ENCODE data around the gene GALM. TPM values are rescaled to one million over a fixed set of nuclear protein-coding genes. Genes with fewer than 3 reads are reported as not detected.

Gene GALM
- polyA plus RNA-seq, 3 donors: 3.0 to 3.6 (median 3.1) TPM

GRCh38 chr2:38743672-38744398 is 77.9 kb downstream of the GALM start:
- peaks cover 68 to 79% of the 10 kb centered on the region in 2 donors for H3K36me3 ChIP-seq (replicated peaks in 1 of 2; ENCODE audit: control insufficient read depth in 1 of 2, insufficient read depth in 2 of 2, low read length in 2 of 2)
- DNase-seq: no peak
- no peaks in the 10 kb centered on the region for H3K9me3 Mint-ChIP-seq
- peak overlapping the region in 1 of 2 donors; percentile 37 for H3K27ac ChIP-seq (ENCODE audit: low read depth in 1 of 2, low read length in 2 of 2)
- peaks cover 63% of the 10 kb centered on the region for H3K79me2 ChIP-seq (ENCODE audit: insufficient read depth, low read length)
- peaks cover 13 to 23% of the 10 kb centered on the region in 2 donors for H3K4me1 ChIP-seq (ENCODE audit: control insufficient read depth in 1 of 2, insufficient read depth in 2 of 2, low read length in 2 of 2)
- no peaks in the 10 kb centered on the region for H3K27me3 ChIP-seq (ENCODE audit: control insufficient read depth in 2 of 2, insufficient read depth in 2 of 2, low read length in 2 of 2)
- TF ChIP-seq CTCF (IDR thresholded peaks at IDR 0.05): no peak
- peak overlapping the region in 1 of 7 donors; percentile 28 for H3K27ac Mint-ChIP-seq
- H3K4me3 ChIP-seq (replicated peaks in 1 of 3; ENCODE audit: low read depth in 2 of 3, low read length in 3 of 3): no peak overlapping the region
- H3K27me3 Mint-ChIP-seq (ENCODE audit: low read depth in 3 of 3): peaks cover 0 to 2% (median 0%) of the 10 kb centered on the region in 3 donors
- peaks cover 66 to 81% of the 10 kb centered on the region in 2 donors for H3K36me3 Mint-ChIP-seq
- intact Hi-C loops (cut with micrococcal nuclease): loop anchor here (1.0 to 10.0 kb wide), 5 partner anchors 16 to 432 kb away; no protein-coding TSS in a partner anchor
- H2AFZ ChIP-seq (ENCODE audit: insufficient read depth, low read depth, low read length, poor library complexity, severe bottlenecking): no peak overlapping the region
- H3K4me3 Mint-ChIP-seq: no peak overlapping the region
- WGBS (ENCODE audit: insufficient coverage): 92% methylated on average over 2 of the region's 3 CpGs
- H4K20me1 ChIP-seq (ENCODE audit: insufficient read depth, low read length): peaks cover 89% of the 10 kb centered on the region
- H3K4me1 Mint-ChIP-seq: peaks cover 28% of the 10 kb centered on the region
- no peak overlapping the region for H3K4me2 ChIP-seq (replicated peaks; ENCODE audit: extremely low read depth, low read length, poor library complexity, severe bottlenecking)
- no peak overlapping the region for H3K9ac ChIP-seq (ENCODE audit: insufficient read depth, low read length, poor library complexity, severe bottlenecking)
- no peaks in the 10 kb centered on the region for H3K9me3 ChIP-seq (replicated peaks in 1 of 2; ENCODE audit: control insufficient read depth in 1 of 2, insufficient read depth in 1 of 2, low read length in 2 of 2)

GRCh38 chr2:38744399-38744780 is 78.5 kb downstream of the GALM start:
- peak overlapping the region in 1 of 7 donors; percentile 28 for H3K27ac Mint-ChIP-seq
- peaks cover 18 to 28% of the 10 kb centered on the region in 2 donors for H3K4me1 ChIP-seq (ENCODE audit: control insufficient read depth in 1 of 2, insufficient read depth in 2 of 2, low read length in 2 of 2)
- peaks cover 94% of the 10 kb centered on the region for H4K20me1 ChIP-seq (ENCODE audit: insufficient read depth, low read length)
- peaks cover 74 to 84% of the 10 kb centered on the region in 2 donors for H3K36me3 ChIP-seq (replicated peaks in 1 of 2; ENCODE audit: control insufficient read depth in 1 of 2, insufficient read depth in 2 of 2, low read length in 2 of 2)
- no peaks in the 10 kb centered on the region for H3K9me3 ChIP-seq (replicated peaks in 1 of 2; ENCODE audit: control insufficient read depth in 1 of 2, insufficient read depth in 1 of 2, low read length in 2 of 2)
- H3K4me2 ChIP-seq (replicated peaks; ENCODE audit: extremely low read depth, low read length, poor library complexity, severe bottlenecking): no peak overlapping the region
- WGBS (ENCODE audit: insufficient coverage): 71% methylated on average over 1 of the region's 2 CpGs
- peaks cover 29% of the 10 kb centered on the region for H3K4me1 Mint-ChIP-seq
- peaks cover 69% of the 10 kb centered on the region for H3K79me2 ChIP-seq (ENCODE audit: insufficient read depth, low read length)
- no peak overlapping the region for H3K4me3 ChIP-seq (replicated peaks in 1 of 3; ENCODE audit: low read depth in 2 of 3, low read length in 3 of 3)
- no peak for DNase-seq
- no peak overlapping the region for H2AFZ ChIP-seq (ENCODE audit: insufficient read depth, low read depth, low read length, poor library complexity, severe bottlenecking)
- H3K4me3 Mint-ChIP-seq: no peak overlapping the region
- H3K27me3 ChIP-seq (ENCODE audit: control insufficient read depth in 2 of 2, insufficient read depth in 2 of 2, low read length in 2 of 2): no peaks in the 10 kb centered on the region
- H3K9ac ChIP-seq (ENCODE audit: insufficient read depth, low read length, poor library complexity, severe bottlenecking): no peak overlapping the region
- no peaks in the 10 kb centered on the region for H3K9me3 Mint-ChIP-seq
- peak overlapping the region in 1 of 2 donors; percentile 37 for H3K27ac ChIP-seq (ENCODE audit: low read depth in 1 of 2, low read length in 2 of 2)
- TF ChIP-seq CTCF (IDR thresholded peaks at IDR 0.05): no peak
- peaks cover 0 to 2% (median 0%) of the 10 kb centered on the region in 3 donors for H3K27me3 Mint-ChIP-seq (ENCODE audit: low read depth in 3 of 3)
- peaks cover 65 to 81% of the 10 kb centered on the region in 2 donors for H3K36me3 Mint-ChIP-seq
- intact Hi-C loops (cut with micrococcal nuclease): loop anchor here (1.0 to 10.0 kb wide), 4 partner anchors 16 to 432 kb away; no protein-coding TSS in a partner anchor

All from CD14-positive monocyte (primary cell).